Thyroid gland (tissue), 4 donors: ENCODE measurements around the gene GPR101.

ENCODE experiments used
- CTCF ChIP-seq, 6 experiments: fragments of 200-600 bp in 3 of 6; fragments of 450-650 bp in 3 of 6; sonication (generic) in 3 of 6; IDR thresholded peaks; one replicate each; pipeline ENCODE4 v1.5.1; 2016 to 2019; ENCODE audit warnings: antibody characterized with exemption in 6 of 6, mild to moderate bottlenecking in 2 of 6, inconsistent platforms in 1 of 6, moderate library complexity in 1 of 6
- POLR2A ChIP-seq, 2 donors: fragments of 450-650 bp; IDR thresholded peaks; one replicate each; pipeline ENCODE4 v1.6.1; 2017; ENCODE audit warnings: antibody characterized with exemption in 2 of 2, mild to moderate bottlenecking in 2 of 2, moderate library complexity in 1 of 2

DNA sequence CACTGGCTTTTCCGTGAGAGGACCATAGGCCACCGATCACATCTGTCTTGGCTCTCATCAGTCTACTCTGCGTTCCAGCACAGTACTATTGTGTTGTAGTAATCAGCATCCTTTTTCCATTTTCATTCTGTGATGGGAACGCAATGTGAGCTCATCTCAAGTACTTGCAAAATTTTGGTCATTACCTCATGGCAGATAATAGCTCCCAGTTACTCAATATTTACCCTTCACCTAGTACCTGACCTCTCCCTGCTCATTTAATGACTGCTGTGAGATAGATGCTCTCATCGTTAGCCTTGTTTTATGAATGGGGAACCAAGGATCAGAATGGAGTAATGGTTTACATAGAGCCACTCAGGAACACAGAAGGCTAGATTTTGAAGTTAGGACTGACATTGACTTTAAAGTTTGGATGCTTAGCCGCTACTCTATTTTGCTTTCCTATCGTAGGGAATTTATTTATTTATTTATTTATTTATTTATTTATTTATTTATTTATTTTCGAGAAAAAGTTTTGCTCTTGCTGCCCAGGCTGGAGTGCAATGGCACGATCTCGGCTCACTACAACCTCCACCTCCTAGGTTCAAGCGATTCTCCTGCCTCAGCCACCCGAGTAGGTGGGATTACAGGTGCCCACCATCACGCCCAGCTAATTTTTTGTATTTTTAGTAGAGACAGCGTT, 6.5 kb upstream of the GPR101 start:
- TF ChIP-seq CTCF (IDR thresholded peaks at IDR 0.05) (no peak), POLR2A (IDR thresholded peaks at IDR 0.05) (no peak)
